Retinal pigment epithelial cell (primary cell): ENCODE measurements around the gene C1orf141.
A peak's percentile ranks its signal among the peaks of the same experiment; 100 is the strongest.
"Not testable (repeated sequence)": the region's sequence is repeated elsewhere in the genome, so short reads cannot be mapped to it uniquely, and the experiment has no call there.

ENCODE experiments used
- DNase-seq: peaks from one replicate; pipeline ENCODE4 v3.0.0-alpha.2; 2010; ENCODE audit warnings: low read depth
- H3K4me3 ChIP-seq: 2 replicates; pipeline ENCODE4 v1.5.1; 2011; ENCODE audit warnings: mild to moderate bottlenecking, low read length, control low read depth, moderate library complexity
- TF ChIP-seq, protein P1 (sequence below): conservative IDR thresholded peaks from 2 replicates; pipeline ENCODE4 v1.5.1; 2011; ENCODE audit warnings: low read depth, low read length, control low read depth, inconsistent platforms

C1orf141 gene

DNA sequence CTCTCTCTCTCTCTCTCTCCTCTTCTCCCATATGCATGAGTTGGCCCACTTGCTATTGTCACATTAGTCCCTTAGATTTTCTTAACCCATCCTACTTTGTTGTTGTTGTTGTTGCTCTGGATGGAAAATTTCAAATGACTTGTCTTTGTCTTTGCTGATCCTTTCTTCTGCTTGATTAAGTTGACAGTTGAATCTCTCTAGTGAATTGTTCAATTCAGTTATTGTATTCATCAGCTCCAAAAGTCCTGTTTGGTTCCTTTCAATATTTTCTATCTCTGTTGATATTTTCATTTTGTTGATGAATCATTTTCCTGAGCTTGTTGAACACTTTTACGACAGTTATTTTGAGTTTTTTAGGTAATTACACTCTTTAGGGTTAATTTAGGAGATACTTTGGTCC lies 62.0 kb downstream of the C1orf141 start:
- no peak overlapping the region for H3K4me3 ChIP-seq
- TF ChIP-seq, protein P1, sequence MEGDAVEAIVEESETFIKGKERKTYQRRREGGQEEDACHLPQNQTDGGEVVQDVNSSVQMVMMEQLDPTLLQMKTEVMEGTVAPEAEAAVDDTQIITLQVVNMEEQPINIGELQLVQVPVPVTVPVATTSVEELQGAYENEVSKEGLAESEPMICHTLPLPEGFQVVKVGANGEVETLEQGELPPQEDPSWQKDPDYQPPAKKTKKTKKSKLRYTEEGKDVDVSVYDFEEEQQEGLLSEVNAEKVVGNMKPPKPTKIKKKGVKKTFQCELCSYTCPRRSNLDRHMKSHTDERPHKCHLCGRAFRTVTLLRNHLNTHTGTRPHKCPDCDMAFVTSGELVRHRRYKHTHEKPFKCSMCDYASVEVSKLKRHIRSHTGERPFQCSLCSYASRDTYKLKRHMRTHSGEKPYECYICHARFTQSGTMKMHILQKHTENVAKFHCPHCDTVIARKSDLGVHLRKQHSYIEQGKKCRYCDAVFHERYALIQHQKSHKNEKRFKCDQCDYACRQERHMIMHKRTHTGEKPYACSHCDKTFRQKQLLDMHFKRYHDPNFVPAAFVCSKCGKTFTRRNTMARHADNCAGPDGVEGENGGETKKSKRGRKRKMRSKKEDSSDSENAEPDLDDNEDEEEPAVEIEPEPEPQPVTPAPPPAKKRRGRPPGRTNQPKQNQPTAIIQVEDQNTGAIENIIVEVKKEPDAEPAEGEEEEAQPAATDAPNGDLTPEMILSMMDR: no peak
- no peak for DNase-seq

DNA sequence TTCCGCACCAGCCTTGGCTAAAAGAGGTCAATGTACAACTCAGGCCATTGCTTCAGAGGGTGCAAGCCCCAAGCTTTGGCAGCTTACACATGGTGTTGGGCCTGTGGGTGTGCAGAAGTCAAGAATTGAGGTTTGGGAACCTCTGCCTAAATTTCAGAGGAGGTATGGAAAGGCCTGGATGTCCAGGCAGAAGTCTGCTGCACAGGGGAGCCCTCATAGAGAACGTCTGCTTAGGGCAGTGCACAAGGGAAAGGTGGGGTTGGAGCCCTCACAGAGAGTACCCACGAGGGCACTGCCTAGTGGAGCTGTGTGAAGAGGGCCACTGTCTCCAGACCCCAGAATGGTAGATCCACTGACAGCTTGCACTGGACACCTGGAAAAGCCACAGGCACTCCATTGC lies 67.1 kb downstream of the C1orf141 start:
- not testable (repeated sequence) for H3K4me3 ChIP-seq, DNase-seq

DNA sequence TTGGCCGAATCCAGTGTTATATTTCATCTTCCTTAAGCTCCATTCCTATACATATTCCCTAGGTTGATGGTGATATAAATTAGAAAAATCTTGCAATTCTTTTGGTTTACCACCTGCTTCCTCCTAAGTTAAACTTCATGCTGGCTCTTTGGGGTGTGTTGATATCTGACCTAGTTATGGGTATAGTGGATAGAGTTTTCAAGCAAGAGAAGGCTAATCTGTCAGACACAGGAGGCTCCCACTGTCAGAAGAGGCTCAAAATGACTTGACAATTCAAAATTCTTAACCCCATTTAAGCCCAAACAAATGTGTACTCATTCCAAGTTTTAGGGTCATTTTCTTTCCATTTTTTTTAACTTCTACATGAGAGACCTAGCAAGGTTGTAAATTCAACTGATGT lies 72.4 kb downstream of the C1orf141 start:
- no peak overlapping the region for H3K4me3 ChIP-seq
- TF ChIP-seq, protein P1: no peak
- DNase-seq: no peak

DNA sequence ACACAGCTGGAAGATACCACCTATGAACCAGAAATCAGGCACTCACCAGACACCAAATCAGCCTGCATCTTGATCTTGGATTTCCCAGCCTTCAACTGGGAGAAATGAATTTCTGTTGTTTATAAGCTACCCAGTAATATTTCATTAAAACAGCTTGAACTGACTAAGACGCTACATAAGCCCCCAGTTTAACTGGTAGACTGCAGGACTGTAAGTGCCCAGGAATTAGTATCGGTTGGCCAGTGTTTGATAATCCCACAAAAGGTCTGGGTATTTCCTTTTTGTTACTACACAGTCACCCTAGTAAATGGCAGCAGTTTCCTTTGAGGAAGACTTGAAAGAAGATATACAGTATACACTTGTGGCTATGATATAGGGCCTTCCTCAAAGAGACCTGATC lies 73.5 kb downstream of the C1orf141 start:
- TF ChIP-seq, protein P1: no peak
- DNase-seq: no peak
- no peak overlapping the region for H3K4me3 ChIP-seq

DNA sequence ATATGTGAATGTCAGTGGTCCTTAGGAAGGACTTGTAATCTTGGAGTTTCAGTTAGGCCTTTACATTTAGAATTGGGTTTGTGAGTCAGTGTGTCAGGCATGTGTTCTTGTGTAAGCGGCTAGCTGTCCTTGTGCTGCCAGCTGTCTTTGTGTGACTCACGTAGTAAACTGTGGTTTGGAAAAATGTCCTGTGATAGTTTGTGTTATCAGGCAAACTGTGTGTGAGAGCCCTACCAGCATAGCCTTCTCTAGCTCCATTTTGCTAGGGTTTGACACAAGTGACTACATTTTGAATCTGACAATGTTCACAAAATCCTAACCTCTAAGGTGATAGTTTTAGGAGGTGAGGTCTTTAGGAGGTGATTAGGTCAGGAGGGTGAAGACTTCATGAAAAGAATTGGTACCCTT lies 74.0 kb downstream of the C1orf141 start:
- peak; percentile 85 for DNase-seq
- H3K4me3 ChIP-seq: no peak overlapping the region
- TF ChIP-seq, protein P1: no peak

DNA sequence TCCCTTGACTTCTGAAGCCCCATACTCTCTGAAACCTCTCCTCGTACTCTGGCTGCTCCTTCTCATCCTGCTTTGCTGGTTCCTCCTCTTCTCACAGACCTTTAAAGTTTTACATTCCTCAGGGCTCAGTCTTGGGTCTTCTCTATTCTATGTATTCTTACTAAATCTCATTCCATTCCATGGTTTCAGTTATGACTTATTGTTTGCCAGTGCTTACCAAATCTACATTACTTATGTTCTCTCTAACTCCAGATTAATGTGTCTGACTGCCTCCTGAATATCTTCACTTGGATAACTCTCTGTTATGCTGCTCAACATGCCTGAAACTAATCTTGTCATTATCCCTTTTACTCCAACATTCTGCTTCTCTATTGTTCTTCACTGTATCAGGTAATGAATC lies 75.4 kb downstream of the C1orf141 start:
- no peak for DNase-seq
- TF ChIP-seq, protein P1: no peak
- H3K4me3 ChIP-seq: no peak overlapping the region

DNA sequence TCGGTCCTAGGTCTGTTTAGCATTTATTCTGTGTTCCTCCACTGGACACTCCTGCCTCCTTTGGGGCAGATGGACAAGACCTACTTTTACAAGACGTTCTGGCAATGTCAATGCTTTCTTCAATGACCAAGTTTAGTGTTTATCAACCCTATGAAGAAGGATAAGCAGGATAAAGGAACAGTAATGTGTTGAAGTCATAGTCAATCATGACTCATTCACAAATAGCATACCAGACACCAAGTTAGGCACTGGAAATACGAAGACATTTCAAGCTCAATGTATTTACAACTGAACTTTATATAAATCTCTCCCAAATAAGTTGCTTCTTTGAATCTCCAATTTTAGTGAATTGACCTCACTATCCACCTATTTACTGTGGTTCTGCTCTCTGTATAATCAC lies 76.0 kb downstream of the C1orf141 start:
- TF ChIP-seq, protein P1: no peak
- DNase-seq: no peak
- no peak overlapping the region for H3K4me3 ChIP-seq

DNA sequence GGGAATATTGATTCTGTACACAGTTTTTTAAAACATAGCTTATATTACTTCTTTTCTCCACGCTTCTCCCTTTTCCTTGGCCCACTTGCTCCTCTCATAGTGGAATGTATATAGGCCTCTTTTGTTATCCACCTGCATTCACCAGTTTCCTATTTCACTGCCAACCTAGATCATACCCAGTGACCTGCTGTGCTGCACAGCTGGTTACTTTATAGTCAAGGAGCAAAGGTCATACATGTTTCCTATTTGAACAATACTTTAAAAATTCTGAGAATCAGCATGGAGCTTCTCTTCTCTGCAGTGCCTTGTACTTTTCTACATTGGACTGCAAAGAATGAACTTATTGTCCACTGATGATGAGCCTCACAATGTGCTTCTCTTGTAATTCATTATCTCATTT lies 76.5 kb downstream of the C1orf141 start:
- DNase-seq: no peak
- no peak overlapping the region for H3K4me3 ChIP-seq
- TF ChIP-seq, protein P1: no peak
